CD4-positive, alpha-beta T cell treated with Interleukin-1 beta for 1 hour (primary cell): ENCODE measurements around the gene RMP24.
A peak's percentile ranks its signal among the peaks of the same experiment; 100 is the strongest.
"Not testable (repeated sequence)": the region's sequence is repeated elsewhere in the genome, so short reads cannot be mapped to it uniquely, and the experiment has no call there.

Experiments
- DNase-seq, 2 donors: peaks; one replicate each; pipeline ENCODE4 v3.0.0-alpha.2; 2020 to 2022

RMP24 gene

GRCh38 chr18:35972197-35973000, at the start of gene RMP24:
Gene RMP24, plus strand, starts transcription at chr18:35972679.
- DNase-seq: peak; percentile 93 to 95

- no peak for DNase-seq
These were observed 48.4 kb upstream of the RMP24 start for GRCh38 chr18:35923939-35924684.

- DNase-seq: no peak
These were observed 45.6 kb upstream of the RMP24 start for GRCh38 chr18:35926884-35927283.

GRCh38 chr18:35927430-35927829, 45.0 kb upstream of the RMP24 start:
- DNase-seq: no peak

- no peak for DNase-seq
These were observed 38.5 kb upstream of the RMP24 start for GRCh38 chr18:35933982-35934381.

- no peak for DNase-seq
These were observed 37.6 kb upstream of the RMP24 start for GRCh38 chr18:35934891-35935290.

- DNase-seq: no peak
These were observed 36.7 kb upstream of the RMP24 start for GRCh38 chr18:35935805-35936204.

GRCh38 chr18:35936951-35937350, 35.5 kb upstream of the RMP24 start:
- DNase-seq: no peak

- DNase-seq: no peak
These were observed 34.3 kb upstream of the RMP24 start for GRCh38 chr18:35938158-35938557.

GRCh38 chr18:35938562-35938961, 33.9 kb upstream of the RMP24 start:
- DNase-seq: no peak

GRCh38 chr18:35939138-35939537, 33.3 kb upstream of the RMP24 start:
- DNase-seq: no peak

GRCh38 chr18:35941299-35941698, 31.2 kb upstream of the RMP24 start:
- DNase-seq: no peak

GRCh38 chr18:35942133-35942532, 30.3 kb upstream of the RMP24 start:
- DNase-seq: no peak

GRCh38 chr18:35942661-35943060, 29.8 kb upstream of the RMP24 start:
- DNase-seq: no peak

- no peak for DNase-seq
These were observed 24.4 kb upstream of the RMP24 start for GRCh38 chr18:35948080-35948479.

- DNase-seq: no peak
These were observed 23.4 kb upstream of the RMP24 start for GRCh38 chr18:35949090-35949489.

- peak; percentile 52 to 59 for DNase-seq
These were observed 22.4 kb upstream of the RMP24 start for GRCh38 chr18:35949903-35950627.

- no peak for DNase-seq
These were observed 21.9 kb upstream of the RMP24 start for GRCh38 chr18:35950628-35950982.

- DNase-seq: no peak
These were observed 18.8 kb upstream of the RMP24 start for GRCh38 chr18:35953688-35954087.

GRCh38 chr18:35956226-35956625, 16.3 kb upstream of the RMP24 start:
- DNase-seq: no peak

- no peak for DNase-seq
These were observed 10.2 kb upstream of the RMP24 start for GRCh38 chr18:35962320-35962719.

GRCh38 chr18:35964319-35964718, 8.2 kb upstream of the RMP24 start:
- no peak for DNase-seq

- DNase-seq: not testable (repeated sequence)
These were observed 4.6 kb upstream of the RMP24 start for GRCh38 chr18:35967866-35968265.
